A673 (cell line): ENCODE measurements around the gene ACSL1. TPM values are rescaled to one million over a fixed set of nuclear protein-coding genes. Genes with fewer than 3 reads are reported as not detected.

Source experiments
- BruUV-seq: library from RNA; stranded (reverse); fragments of 400-500 nt; replicated peaks from 2 replicates; lab custom pipeline; 2021; lab: Mats Ljungman, UMichigan
- CTCF ChIA-PET: fragments of 300-600 bp; sonication (Branson Sonifier 250); formaldehyde crosslinking; loops from one replicate; lab custom pipeline; 2022; ENCODE audit warnings: antibody characterized with exemption; lab: Charles Lee
- POLR2A ChIA-PET: fragments of 300-600 bp; sonication (Branson Sonifier 250); formaldehyde crosslinking; loops from one replicate; lab custom pipeline; 2022; ENCODE audit warnings: antibody characterized with exemption; ENCODE audit not compliant: low non-redundant PET; lab: Charles Lee
- DNase-seq: peaks from one replicate; pipeline ENCODE4 v3.0.0-alpha.2; 2015; ENCODE audit warnings: low spot score
- H3K27ac ChIP-seq: fragments of 200-600 bp; sonication (generic); 2 replicates; pipeline ENCODE4 v1.5.1; 2016; ENCODE audit warnings: mixed run types, low read depth, mild to moderate bottlenecking, mixed read lengths, antibody characterized with exemption, low read length; ENCODE audit not compliant: poor library complexity, severe bottlenecking
- H3K27me3 ChIP-seq: fragments of 200-600 bp; sonication (generic); replicated peaks from 2 replicates; pipeline ENCODE4 v1.6.1; 2017; ENCODE audit warnings: mixed run types, low read depth, mild to moderate bottlenecking, mixed read lengths, antibody characterized with exemption, low read length; ENCODE audit not compliant: insufficient read depth, poor library complexity
- H3K36me3 ChIP-seq: fragments of 200-600 bp; sonication (generic); 2 replicates; pipeline ENCODE4 v1.6.1; 2016; ENCODE audit warnings: mixed run types, mild to moderate bottlenecking, mixed read lengths, antibody characterized with exemption, low read length; ENCODE audit not compliant: insufficient read depth, poor library complexity, severe bottlenecking
- H3K4me1 ChIP-seq: fragments of 200-600 bp; sonication (generic); 2 replicates; pipeline ENCODE4 v1.6.1; 2017; ENCODE audit warnings: mixed run types, mild to moderate bottlenecking, mixed read lengths, antibody characterized with exemption, low read length; ENCODE audit not compliant: insufficient read depth, poor library complexity, severe bottlenecking
- H3K4me3 ChIP-seq: fragments of 200-600 bp; sonication (generic); 2 replicates; pipeline ENCODE4 v1.5.1; 2016; ENCODE audit warnings: low read depth, mixed run types, mild to moderate bottlenecking, mixed read lengths, low read length; ENCODE audit not compliant: poor library complexity, severe bottlenecking
- H3K9me3 ChIP-seq: fragments of 200-600 bp; sonication (generic); 2 replicates; pipeline ENCODE4 v1.6.1; 2016; ENCODE audit warnings: mixed run types, low read depth, mild to moderate bottlenecking, mixed read lengths, antibody characterized with exemption, low read length; ENCODE audit not compliant: poor library complexity, severe bottlenecking
- CTCF ChIP-seq: fragments of 300-800, 200-600 bp; sonication (generic); conservative IDR thresholded peaks from 2 replicates; pipeline ENCODE4 v1.5.1; 2017; ENCODE audit warnings: low read depth, mild to moderate bottlenecking, antibody characterized with exemption, low read length, moderate library complexity, mixed read lengths
- EZH2 ChIP-seq: fragments of 200-600 bp; sonication (generic); IDR thresholded peaks from 2 replicates; pipeline ENCODE4 v1.6.1; 2017; ENCODE audit warnings: borderline replicate concordance, low read depth, mild to moderate bottlenecking, mixed read lengths, antibody characterized with exemption, low read length; ENCODE audit not compliant: poor library complexity, severe bottlenecking
- intact Hi-C: fragments of 100-400 bp; cut with micrococcal nuclease; formaldehyde crosslinking; loops from one replicate; pipeline ENCODE4 v1.10.0; 2022; ENCODE audit not compliant: unreplicated experiment
- total RNA-seq: library from RNA; stranded (reverse); gene quantifications from 2 replicates; pipeline ENCODE4 v1.2.3, GENCODE V29; 2021

Gene ACSL1
- total RNA-seq, 1 experiment from 2014 or later = 5.2 TPM

- intact Hi-C loops = no loop called here
- DNase-seq = no peak
- H3K4me1 ChIP-seq = peaks cover 6% of the 10 kb centered on the region
- no TSS peak for BruUV-seq
- no peak overlapping the region for H3K27ac ChIP-seq
- TF ChIP-seq CTCF = no peak
- no peak for TF ChIP-seq EZH2
- H3K36me3 ChIP-seq = no peaks in the 10 kb centered on the region
- ChIA-PET CTCF (no interaction called here), POLR2A (no interaction called here)
- H3K27me3 ChIP-seq = no peaks in the 10 kb centered on the region
- no peak overlapping the region for H3K4me3 ChIP-seq
- H3K9me3 ChIP-seq = no peaks in the 10 kb centered on the region
Measured at GRCh38 chr4:184854673-184855072, 28.9 kb upstream of the ACSL1 start.

- ChIA-PET POLR2A (no interaction called here), CTCF (no interaction called here)
- H3K27ac ChIP-seq = no peak overlapping the region
- intact Hi-C loops = no loop called here
- no peaks in the 10 kb centered on the region for H3K9me3 ChIP-seq
- BruUV-seq = no TSS peak
- TF ChIP-seq CTCF (no peak), EZH2 (no peak)
- no peak overlapping the region for H3K4me3 ChIP-seq
- no peaks in the 10 kb centered on the region for H3K27me3 ChIP-seq
- H3K36me3 ChIP-seq = no peaks in the 10 kb centered on the region
- DNase-seq = no peak
- H3K4me1 ChIP-seq = peaks cover 6% of the 10 kb centered on the region
Measured at GRCh38 chr4:184853436-184853835, 27.7 kb upstream of the ACSL1 start.

- no peaks in the 10 kb centered on the region for H3K9me3 ChIP-seq
- CTCF ChIA-PET = no interaction called here
- no TSS peak for BruUV-seq
- POLR2A ChIA-PET = no interaction called here
- H3K27ac ChIP-seq = no peak overlapping the region
- TF ChIP-seq EZH2 (no peak), CTCF (no peak)
- no peaks in the 10 kb centered on the region for H3K36me3 ChIP-seq
- intact Hi-C loops = no loop called here
- H3K4me1 ChIP-seq = peaks cover 6% of the 10 kb centered on the region
- H3K4me3 ChIP-seq = no peak overlapping the region
- H3K27me3 ChIP-seq = no peaks in the 10 kb centered on the region
- no peak for DNase-seq
Measured at GRCh38 chr4:184851886-184852285, 26.1 kb upstream of the ACSL1 start.
